Loucy (cell line): ENCODE data around the gene CCDC102B.

Source experiments
- H2AFZ ChIP-seq: fragments of 200-600 bp; sonication (generic); 2 replicates; pipeline ENCODE4 v1.6.0; 2016; ENCODE audit warnings: antibody characterized with exemption, mild to moderate bottlenecking, low read length, moderate library complexity
- H3F3A ChIP-seq: fragments of 200-600 bp; 2 replicates; pipeline ENCODE4 v1.6.0; 2016; ENCODE audit warnings: antibody characterized with exemption, low read depth, mild to moderate bottlenecking
- H3K27me3 ChIP-seq: fragments of 200-600 bp; sonication (generic); 2 replicates; pipeline ENCODE4 v1.6.1; 2014; ENCODE audit warnings: low read length, mild to moderate bottlenecking; ENCODE audit not compliant: insufficient read depth, poor library complexity, severe bottlenecking
- H3K36me3 ChIP-seq: fragments of 200-600 bp; sonication (generic); 2 replicates; pipeline ENCODE4 v1.6.1; 2016; ENCODE audit warnings: low read length; ENCODE audit not compliant: insufficient read depth
- H3K4me1 ChIP-seq: fragments of 200-600 bp; sonication (generic); 2 replicates; pipeline ENCODE4 v1.5.1; 2014; ENCODE audit warnings: low read length, mild to moderate bottlenecking; ENCODE audit not compliant: insufficient read depth, poor library complexity, severe bottlenecking
- H3K4me2 ChIP-seq: fragments of 200-600 bp; sonication (generic); 2 replicates; pipeline ENCODE4 v1.6.0; 2014; ENCODE audit warnings: antibody characterized with exemption, low read length, low read depth, mild to moderate bottlenecking; ENCODE audit not compliant: poor library complexity, severe bottlenecking
- H3K4me3 ChIP-seq: fragments of 200-600 bp; sonication (generic); 2 replicates; pipeline ENCODE4 v1.5.1; 2014; ENCODE audit warnings: low read length, mild to moderate bottlenecking, mixed read lengths; ENCODE audit not compliant: poor library complexity, severe bottlenecking
- H3K79me2 ChIP-seq: fragments of 200-600 bp; sonication (generic); 2 replicates; pipeline ENCODE4 v1.6.1; 2014; ENCODE audit warnings: low read length; ENCODE audit not compliant: insufficient read depth
- H3K9ac ChIP-seq: fragments of 200-600 bp; sonication (generic); 2 replicates; pipeline ENCODE4 v1.6.0; 2014; ENCODE audit warnings: mild to moderate bottlenecking, low read depth, low read length, moderate library complexity; ENCODE audit not compliant: poor library complexity, severe bottlenecking
- H3K9me2 ChIP-seq: fragments of 200-600 bp; sonication (generic); replicated peaks from 2 replicates; pipeline ENCODE4 v1.6.1; 2016; ENCODE audit warnings: low read depth, low read length, mixed read lengths
- H3K9me3 ChIP-seq: fragments of 200-600 bp; sonication (generic); 2 replicates; pipeline ENCODE4 v1.6.1; 2014; ENCODE audit warnings: mild to moderate bottlenecking, antibody characterized with exemption, low read length, low read depth; ENCODE audit not compliant: insufficient read depth
- H4K20me1 ChIP-seq: fragments of 200-600 bp; sonication (generic); 2 replicates; pipeline ENCODE4 v1.6.0; 2014; ENCODE audit warnings: antibody characterized with exemption, low read length, mild to moderate bottlenecking; ENCODE audit not compliant: insufficient read depth, poor library complexity, severe bottlenecking
- CTCF ChIP-seq: fragments of 200-600 bp; sonication (generic); conservative IDR thresholded peaks from 2 replicates; pipeline ENCODE4 v1.5.1; 2014; ENCODE audit warnings: mild to moderate bottlenecking, antibody characterized with exemption, low read length
- EZH2phosphoT487 ChIP-seq: fragments of 200-600 bp; IDR thresholded peaks from 2 replicates; pipeline ENCODE4 v1.6.1; 2018; ENCODE audit warnings: antibody characterized with exemption, mild to moderate bottlenecking, moderate library complexity, borderline replicate concordance

The CCDC102B gene

DNA sequence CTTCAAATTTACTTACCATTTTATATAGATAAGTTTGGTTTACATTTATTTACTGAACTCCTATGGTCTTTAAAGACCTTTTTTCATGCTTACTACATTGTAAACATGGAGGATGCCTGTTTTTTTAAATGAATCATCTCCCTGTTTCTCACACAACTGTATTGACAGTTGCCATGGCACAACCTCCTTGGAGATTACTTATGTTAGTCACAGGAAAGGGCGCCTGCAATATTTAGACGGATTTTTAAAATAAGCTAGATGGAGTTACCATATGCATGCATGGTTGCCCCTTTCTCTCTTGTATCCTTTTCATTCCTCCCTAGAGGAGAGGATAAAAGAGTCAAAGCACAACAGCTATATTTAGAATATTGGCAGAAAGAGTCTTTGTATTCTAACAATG lies 34.8 kb upstream of the CCDC102B start:
- H3K27me3 ChIP-seq, result no peaks in the 10 kb centered on the region
- no peaks in the 10 kb centered on the region for H3K4me1 ChIP-seq

DNA sequence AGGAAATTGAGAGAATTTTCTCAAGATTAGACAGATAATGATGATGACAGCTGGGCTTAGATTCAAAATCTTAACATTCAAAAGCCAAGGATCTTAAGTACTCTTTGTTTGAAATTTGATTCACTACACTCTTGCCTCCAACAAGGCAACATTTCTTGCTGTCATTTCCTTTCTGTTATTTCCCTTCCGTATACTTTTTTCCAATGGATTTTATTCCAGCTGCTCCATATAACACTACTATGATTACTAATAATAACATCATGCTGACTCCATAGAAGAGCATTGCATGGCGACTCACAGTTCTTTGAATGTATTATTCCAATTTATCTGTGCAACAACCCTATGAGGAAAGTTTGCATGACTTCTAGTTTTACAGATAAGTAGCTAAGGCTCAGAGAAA lies 33.9 kb upstream of the CCDC102B start:
- no peaks in the 10 kb centered on the region for H3K27me3 ChIP-seq
- no peaks in the 10 kb centered on the region for H3F3A ChIP-seq
- H3K4me2 ChIP-seq, result no peak overlapping the region
- H4K20me1 ChIP-seq, result no peaks in the 10 kb centered on the region
- no peaks in the 10 kb centered on the region for H3K79me2 ChIP-seq
- no peaks in the 10 kb centered on the region for H3K4me1 ChIP-seq
- no peaks in the 10 kb centered on the region for H3K9me2 ChIP-seq
- H3K4me3 ChIP-seq, result no peak overlapping the region
- TF ChIP-seq CTCF, result no peak
- no peak for TF ChIP-seq EZH2phosphoT487
- H2AFZ ChIP-seq, result no peak overlapping the region
- H3K9me3 ChIP-seq, result no peaks in the 10 kb centered on the region
- no peak overlapping the region for H3K9ac ChIP-seq
- H3K36me3 ChIP-seq, result no peaks in the 10 kb centered on the region

More for the DNA sequence above, 34.8 kb upstream of the CCDC102B start:
- Histone ChIP-seq H3K36me3 (no peaks in the 10 kb centered on the region), H3K9me3 (no peaks in the 10 kb centered on the region), H3K4me2 (no peak overlapping the region), H3K9me2 (no peaks in the 10 kb centered on the region), H2AFZ (no peak overlapping the region), H4K20me1 (no peaks in the 10 kb centered on the region), H3F3A (no peaks in the 10 kb centered on the region), H3K79me2 (no peaks in the 10 kb centered on the region), H3K9ac (no peak overlapping the region), H3K4me3 (no peak overlapping the region)
- no peak for TF ChIP-seq CTCF
- TF ChIP-seq EZH2phosphoT487, result no peak

DNA sequence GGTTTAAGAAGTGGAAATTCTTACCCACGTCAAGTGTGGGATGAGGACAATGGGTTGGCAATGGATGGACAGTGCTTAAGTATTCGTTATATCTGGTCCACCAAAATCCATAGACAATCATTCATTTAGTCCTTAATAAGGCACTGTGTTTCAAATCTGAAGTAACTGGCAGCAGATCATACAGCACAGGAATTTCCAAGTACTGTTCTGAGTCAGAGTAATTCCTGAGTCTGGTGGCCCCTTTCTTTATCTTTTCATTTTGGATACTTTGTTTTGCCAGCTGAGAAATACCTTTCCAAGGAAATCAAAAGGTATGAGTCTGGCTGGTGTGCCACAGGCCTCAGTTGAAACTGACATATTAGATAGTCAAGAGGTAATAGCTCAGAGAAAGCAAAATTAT lies 31.4 kb upstream of the CCDC102B start:
- Histone ChIP-seq H3K4me2 (no peak overlapping the region), H4K20me1 (no peaks in the 10 kb centered on the region), H3K36me3 (no peaks in the 10 kb centered on the region), H3K9me3 (no peaks in the 10 kb centered on the region), H3K79me2 (no peaks in the 10 kb centered on the region), H3K9ac (no peak overlapping the region), H2AFZ (no peak overlapping the region), H3K4me3 (no peak overlapping the region), H3K9me2 (no peaks in the 10 kb centered on the region), H3K27me3 (no peaks in the 10 kb centered on the region), H3K4me1 (no peaks in the 10 kb centered on the region), H3F3A (no peaks in the 10 kb centered on the region)
- TF ChIP-seq EZH2phosphoT487 (no peak), CTCF (no peak)
